GM23338 (cell line): ENCODE measurements around the gene DOCK6. TPM values are rescaled to one million over a fixed set of nuclear protein-coding genes. Genes with fewer than 3 reads are reported as not detected.

ENCODE experiments used
- ATAC-seq: fragments of 200-7000 bp; cut with Tn5 transposase; 3 replicates; pipeline ENCODE4 v1.9.1; 2020
- DNase-seq: peaks from one replicate; pipeline ENCODE4 v3.0.0-alpha.2; 2015; ENCODE audit warnings: low spot score
- H2AFZ ChIP-seq: fragments of 200-600 bp; sonication (generic); 2 replicates; pipeline ENCODE4 v1.8.0; 2016; ENCODE audit warnings: antibody characterized with exemption, mild to moderate bottlenecking, moderate library complexity
- H3F3A ChIP-seq: fragments of 200-600 bp; sonication (generic); replicated peaks from 2 replicates; pipeline ENCODE4 v1.8.0; 2017; ENCODE audit warnings: antibody characterized with exemption, mixed run types, low read depth
- H3K27ac ChIP-seq: fragments of 200-600 bp; sonication (generic); 2 replicates; pipeline ENCODE4 v1.6.1; 2016; ENCODE audit warnings: low read depth
- H3K27me3 ChIP-seq: fragments of 200-600 bp; sonication (generic); 2 replicates; pipeline ENCODE4 v1.8.0; 2016; ENCODE audit warnings: mild to moderate bottlenecking, mixed run types, moderate library complexity; ENCODE audit not compliant: insufficient read depth
- H3K36me3 ChIP-seq: fragments of 200-600 bp; sonication (generic); 2 replicates; pipeline ENCODE4 v1.8.0; 2016; ENCODE audit warnings: mild to moderate bottlenecking; ENCODE audit not compliant: insufficient read depth
- H3K4me1 ChIP-seq: fragments of 200-600 bp; sonication (generic); 2 replicates; pipeline ENCODE4 v1.8.0; 2016; ENCODE audit warnings: mild to moderate bottlenecking, moderate library complexity; ENCODE audit not compliant: insufficient read depth
- H3K4me2 ChIP-seq: fragments of 200-600 bp; sonication (generic); 2 replicates; pipeline ENCODE4 v1.7.1; 2017; ENCODE audit warnings: mixed run types
- H3K4me3 ChIP-seq: fragments of 200-600 bp; sonication (generic); 2 replicates; pipeline ENCODE4 v1.6.1; 2016; ENCODE audit warnings: mixed run types
- H3K79me2 ChIP-seq: fragments of 200-600 bp; sonication (generic); replicated peaks from 2 replicates; pipeline ENCODE4 v1.8.0; 2017; ENCODE audit warnings: mild to moderate bottlenecking; ENCODE audit not compliant: insufficient read depth
- H3K9me2 ChIP-seq: fragments of 200-600 bp; sonication (generic); 2 replicates; pipeline ENCODE4 v1.8.0; 2017; ENCODE audit not compliant: insufficient read depth
- H4K20me1 ChIP-seq: fragments of 200-600 bp; sonication (generic); replicated peaks from 2 replicates; pipeline ENCODE4 v1.8.0; 2017; ENCODE audit warnings: mild to moderate bottlenecking; ENCODE audit not compliant: insufficient read depth
- H3K27ac Mint-ChIP-seq: 2 replicates; pipeline ENCODE4 v1.8.0; 2020; ENCODE audit warnings: inconsistent platforms, mild to moderate bottlenecking, moderate library complexity, mixed read lengths
- H3K27me3 Mint-ChIP-seq: 3 replicates; pipeline ENCODE4 v1.8.0; 2022; ENCODE audit warnings: low read depth, mild to moderate bottlenecking, moderate library complexity, mixed read lengths, inconsistent platforms; ENCODE audit not compliant: insufficient read depth, poor library complexity
- H3K36me3 Mint-ChIP-seq: 3 replicates; pipeline ENCODE4 v1.8.0; 2021; ENCODE audit warnings: low read depth, mild to moderate bottlenecking, inconsistent platforms, moderate library complexity, mixed read lengths
- H3K4me1 Mint-ChIP-seq: 3 replicates; pipeline ENCODE4 v1.8.0; 2020; ENCODE audit warnings: mild to moderate bottlenecking, inconsistent platforms, mixed read lengths
- H3K4me3 Mint-ChIP-seq: 3 replicates; pipeline ENCODE4 v1.8.0; 2021; ENCODE audit warnings: moderate library complexity, mild to moderate bottlenecking, inconsistent platforms, mixed read lengths
- H3K9me3 Mint-ChIP-seq: 3 replicates; pipeline ENCODE4 v1.8.0; 2020; ENCODE audit warnings: moderate library complexity, mild to moderate bottlenecking, inconsistent platforms, mixed read lengths
- CREB1 ChIP-seq: fragments of 250-450 bp; sonication (Bioruptor Pico); IDR thresholded peaks from 2 replicates; pipeline ENCODE4 v1.5.0; 2020; ENCODE audit warnings: low read depth, mild to moderate bottlenecking, moderate library complexity
- CTCF ChIP-seq, 2 experiments: fragments of 200-600 bp in 1 of 2; sonication (generic) in 1 of 2; conservative IDR thresholded peaks; 2 replicates each; pipeline versions ENCODE4 v1.5.1 to v1.6.1; 2016 to 2017; ENCODE audit warnings: antibody characterized with exemption in 2 of 2, low read depth in 2 of 2, mild to moderate bottlenecking in 2 of 2, moderate library complexity in 1 of 2
- EZH2phosphoT487 ChIP-seq: fragments of 200-600 bp; sonication (generic); IDR thresholded peaks from one replicate; pipeline ENCODE4 v1.8.1; 2018; ENCODE audit warnings: antibody characterized with exemption; ENCODE audit not compliant: unreplicated experiment
- JUNB ChIP-seq: IDR thresholded peaks from one replicate; pipeline ENCODE4 v1.6.1; 2016; ENCODE audit warnings: antibody characterized with exemption; ENCODE audit not compliant: unreplicated experiment
- NANOG ChIP-seq: IDR thresholded peaks from 2 replicates; pipeline ENCODE4 v1.6.1; 2016; ENCODE audit warnings: antibody characterized with exemption, borderline replicate concordance
- POLR2AphosphoS5 ChIP-seq: IDR thresholded peaks from 2 replicates; pipeline ENCODE4 v1.6.1; 2016; ENCODE audit warnings: antibody characterized with exemption, low read depth
- REST ChIP-seq: IDR thresholded peaks from one replicate; pipeline ENCODE4 v1.6.1; 2018; ENCODE audit warnings: antibody characterized with exemption; ENCODE audit not compliant: unreplicated experiment
- STAT1 ChIP-seq: IDR thresholded peaks from one replicate; pipeline ENCODE4 v1.6.1; 2016; ENCODE audit warnings: antibody characterized with exemption; ENCODE audit not compliant: unreplicated experiment
- ZNF114 ChIP-seq: fragments of 250-450 bp; sonication (Bioruptor Pico); IDR thresholded peaks from 2 replicates; pipeline ENCODE4 v1.5.0; 2020; ENCODE audit warnings: mild to moderate bottlenecking, moderate library complexity
- ZNF331 ChIP-seq: fragments of 250-450 bp; sonication (Bioruptor Pico); IDR thresholded peaks from 2 replicates; pipeline ENCODE4 v1.5.0; 2020; ENCODE audit warnings: low read depth, mild to moderate bottlenecking, moderate library complexity
- ZNF462 ChIP-seq: fragments of 250-450 bp; sonication (Bioruptor Pico); IDR thresholded peaks from 2 replicates; pipeline ENCODE4 v1.5.0; 2020; ENCODE audit warnings: mild to moderate bottlenecking, moderate library complexity
- polyA plus RNA-seq: library from polyadenylated mRNA; unstranded; fragments of >200 nt; fragmentation: Nextera tagmentation; extraction: Ambion mirVana; gene quantifications from 2 replicates; pipeline ENCODE4 v1.2.1, GENCODE V29; 2016
- total RNA-seq: library from RNA; depleted of rRNA; stranded (reverse); fragments of >200 nt; shearing (Covaris generic); gene quantifications from 2 replicates; pipeline ENCODE4 v1.2.3, GENCODE V29; 2014

DOCK6 gene
- total and polyA plus RNA-seq, 2 experiments from 2014 or later: 34.6 to 49.0 TPM

- Histone ChIP-seq H3K4me2 (no peak overlapping the region), H3K36me3 (no peaks in the 10 kb centered on the region), H3K9me2 (no peaks in the 10 kb centered on the region), H3K27me3 (no peaks in the 10 kb centered on the region), H2AFZ (no peak overlapping the region), H3K4me1 (no peaks in the 10 kb centered on the region), H3F3A (no peaks in the 10 kb centered on the region), H3K79me2 (no peaks in the 10 kb centered on the region), H4K20me1 (no peaks in the 10 kb centered on the region), H3K4me3 (no peak overlapping the region), H3K27ac (no peak overlapping the region)
- no peak for TF ChIP-seq STAT1
- TF ChIP-seq JUNB: no peak
- no peak for TF ChIP-seq ZNF331 (CRISPR knock-in tag)
- TF ChIP-seq NANOG: no peak
- no peak for TF ChIP-seq CREB1 (CRISPR knock-in tag)
- no peak for TF ChIP-seq EZH2phosphoT487
- TF ChIP-seq POLR2AphosphoS5: no peak
- no peak for TF ChIP-seq ZNF114 (CRISPR knock-in tag)
- TF ChIP-seq REST: no peak
- no peak for TF ChIP-seq ZNF462
- TF ChIP-seq CTCF (conservative IDR thresholded peaks at IDR 0.05; ENCODE audit: low read depth in 2 of 2): no peak
- Mint-ChIP-seq H3K9me3 (no peaks in the 10 kb centered on the region), H3K4me1 (peaks cover 11% of the 10 kb centered on the region), H3K27me3 (peaks cover 14% of the 10 kb centered on the region), H3K36me3 (no peaks in the 10 kb centered on the region), H3K4me3 (no peak overlapping the region), H3K27ac (no peak overlapping the region)
- ATAC-seq (no peak), DNase-seq (no peak)
These were observed 5.2 kb upstream of the DOCK6 start for GRCh38 chr19:11267316-11268085.
